NCI-H748 treated with DMSO at 0.1 percent for 48 hours (cell line): ENCODE results near the gene QRFP.

Source experiments
- DNase-seq: peaks from one replicate; lab custom pipeline; 2025; lab: John Stamatoyannopoulos, UW

The QRFP gene

GRCh38 chr9:130933114-130934046, 36.8 kb upstream of the QRFP start:
- DNase-seq: no peak

DNA sequence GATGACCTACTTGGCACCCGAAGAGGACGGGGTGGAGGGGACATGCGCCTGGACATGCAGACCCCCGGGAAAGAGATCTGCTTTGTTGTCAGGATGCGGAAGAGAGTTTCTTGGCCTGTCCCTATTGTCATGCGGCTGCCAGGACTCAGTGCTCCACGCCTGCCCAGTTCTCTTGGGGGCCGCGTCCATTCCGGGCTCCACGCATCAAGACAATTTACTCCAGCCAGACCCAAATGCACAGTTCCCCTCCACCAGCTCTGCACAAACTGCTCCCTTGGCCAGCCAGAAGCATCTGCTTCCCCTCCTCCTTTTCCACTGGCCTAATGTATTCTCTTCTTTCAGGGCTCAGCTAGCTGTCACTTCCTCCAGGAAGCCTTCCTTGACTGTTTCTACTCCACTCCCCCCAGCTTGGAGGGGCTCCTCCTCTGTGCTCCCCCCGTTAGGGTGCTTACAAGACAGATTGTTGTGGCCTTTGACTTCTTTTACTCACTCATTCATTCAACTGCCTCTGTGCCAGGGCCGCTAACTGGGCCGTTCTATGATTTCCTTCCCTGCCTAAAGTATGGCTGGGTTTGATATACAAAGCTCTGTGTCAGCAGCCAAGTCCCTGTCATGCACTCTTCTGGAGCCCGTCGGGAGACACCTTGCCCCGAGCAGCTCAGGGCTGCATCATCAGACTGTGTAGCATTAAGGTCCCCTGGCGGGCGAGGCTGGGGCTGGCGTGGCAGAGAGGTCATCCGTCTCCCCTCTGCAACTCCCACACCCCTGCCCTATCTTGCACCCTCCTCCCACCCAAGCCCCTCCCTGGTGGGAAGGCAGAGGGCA, 35.9 kb upstream of the QRFP start:
- DNase-seq: no peak

DNA sequence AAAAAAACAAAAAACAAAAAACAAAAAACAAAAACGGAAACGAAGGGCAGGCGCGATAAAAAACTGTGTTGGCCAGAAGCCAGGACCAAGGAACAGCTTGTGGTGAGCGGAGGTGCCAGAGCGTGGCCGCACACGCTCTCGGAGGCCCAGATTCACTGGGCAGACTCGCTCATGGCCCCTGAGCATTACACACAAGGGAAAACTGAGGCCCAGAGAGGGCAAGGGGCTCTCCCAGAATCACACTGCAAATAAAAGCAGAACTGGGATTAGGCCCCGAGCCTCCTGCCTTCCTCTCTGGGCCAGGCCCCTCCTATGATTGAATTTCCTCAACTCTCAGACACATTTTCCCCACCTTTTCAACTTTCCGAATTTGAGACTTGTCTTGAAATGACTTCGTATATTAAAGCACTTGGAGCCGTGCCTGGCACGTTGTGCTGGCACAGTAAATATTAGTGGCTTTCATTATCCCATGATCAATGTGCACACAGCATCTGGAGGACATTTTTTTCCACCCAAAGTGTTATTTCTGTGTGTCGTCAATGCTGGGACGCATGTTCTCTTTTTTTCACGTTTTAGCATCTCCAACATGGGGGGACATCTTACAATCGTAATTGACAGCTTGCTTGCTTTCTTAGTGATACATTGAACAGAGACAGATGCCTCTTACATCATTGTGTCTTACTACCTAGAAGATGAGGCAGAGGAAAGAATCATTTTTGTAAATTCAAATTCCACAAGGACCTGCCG, 35.1 kb upstream of the QRFP start:
- DNase-seq: no peak

DNA sequence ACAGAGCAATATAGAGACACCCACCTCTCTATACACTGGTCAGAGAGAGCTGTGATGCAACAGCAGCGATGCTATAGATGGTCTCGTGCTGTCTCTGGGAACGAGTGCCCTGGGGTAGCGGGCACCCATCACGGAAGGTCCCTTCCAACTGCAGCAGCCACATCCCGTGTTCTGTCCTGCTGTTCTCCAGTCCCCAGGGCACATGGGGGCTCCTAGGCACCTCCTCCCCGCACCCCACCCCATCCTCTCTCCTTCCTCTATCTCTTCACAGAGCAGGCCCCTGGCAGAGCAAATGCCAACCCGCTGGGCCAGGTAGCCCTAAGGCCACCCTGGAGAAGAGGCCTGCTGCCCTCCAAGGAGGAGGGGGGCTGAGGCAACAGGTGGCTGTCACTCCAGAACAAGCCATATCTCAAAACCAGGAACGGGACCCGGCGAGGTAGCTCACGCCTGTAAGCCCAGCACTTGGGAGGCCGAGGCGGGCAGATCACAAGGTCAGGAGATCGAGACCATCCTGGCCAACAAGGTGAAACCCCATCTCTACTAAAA, 34.3 kb upstream of the QRFP start:
- no peak for DNase-seq

DNA sequence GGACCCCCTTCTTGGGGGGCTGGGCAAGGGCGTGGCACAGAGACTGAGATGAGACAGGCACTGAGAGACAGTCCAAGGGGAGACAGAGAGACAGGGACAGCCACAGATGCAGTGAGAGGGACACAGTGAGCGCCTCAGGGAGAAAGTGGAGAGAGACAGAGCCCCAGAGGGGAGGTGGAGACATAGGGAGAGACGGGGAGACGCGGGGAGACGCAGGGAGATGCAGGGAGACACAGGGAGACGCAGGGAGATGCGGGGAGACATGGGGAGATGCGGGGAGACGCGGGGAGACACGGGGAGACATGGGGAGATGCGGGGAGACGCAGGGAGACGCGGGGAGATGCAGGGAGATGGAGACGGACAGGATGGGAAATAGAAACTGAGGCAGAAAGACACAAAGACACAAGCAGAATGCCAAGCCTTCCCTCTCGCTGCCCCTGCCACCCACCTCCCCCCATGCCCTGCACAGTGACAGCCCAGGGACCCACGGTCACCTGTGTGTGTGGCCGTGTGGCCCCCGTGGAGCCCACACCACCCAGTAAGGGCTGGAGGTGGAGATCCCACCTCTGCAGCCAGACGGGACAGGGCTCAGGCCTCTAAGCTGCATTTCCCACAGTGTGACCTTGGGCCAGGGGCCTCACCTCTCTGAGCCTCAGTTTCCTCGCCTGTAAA, 33.7 kb upstream of the QRFP start:
- no peak for DNase-seq

DNA sequence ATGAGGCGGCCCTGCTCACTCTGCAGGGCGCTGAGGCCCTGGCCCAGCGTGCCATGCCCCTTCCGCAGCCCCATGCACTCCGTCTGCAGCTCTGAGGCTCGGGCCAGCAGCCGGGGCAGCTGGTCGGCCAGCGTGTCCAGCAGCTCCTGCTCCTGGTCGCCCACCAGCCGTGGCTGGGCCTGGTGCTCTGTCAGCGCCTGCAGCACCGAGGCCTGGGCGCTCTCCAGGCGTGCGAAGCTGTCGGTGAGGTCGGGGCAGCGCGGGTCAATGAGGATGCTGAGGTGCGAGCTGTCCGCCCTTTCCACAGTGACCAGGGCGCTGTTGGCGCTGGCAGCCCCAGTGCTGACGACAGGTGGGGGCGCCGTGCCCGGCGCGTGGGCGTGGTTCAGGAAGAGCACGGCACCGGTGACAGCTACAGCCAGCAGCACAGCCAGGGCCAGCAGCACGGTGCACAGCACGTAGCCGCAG, 33.0 kb upstream of the QRFP start:
- no peak for DNase-seq

- no peak for DNase-seq
These were observed 31.6 kb upstream of the QRFP start for GRCh38 chr9:130927995-130928900.

DNA sequence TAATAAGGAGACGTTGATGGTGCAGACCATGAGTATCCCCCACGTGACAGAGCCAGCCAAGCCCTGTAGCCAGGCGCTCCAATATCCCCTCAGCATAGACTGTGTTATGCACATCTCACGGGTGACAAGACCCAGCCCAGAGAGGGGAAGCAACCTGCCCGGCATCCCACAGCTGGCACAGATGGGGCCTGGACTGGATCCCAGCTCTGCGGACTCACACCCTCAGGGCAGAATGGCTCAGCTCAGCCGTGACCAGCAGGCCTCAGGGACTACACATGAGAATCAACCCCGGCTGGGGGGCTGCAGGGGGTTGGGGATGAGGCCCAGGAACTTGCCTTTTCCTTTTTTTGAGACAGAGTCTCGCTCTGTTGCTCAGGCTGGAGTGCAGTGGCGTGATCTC, 30.7 kb upstream of the QRFP start:
- DNase-seq: no peak

- DNase-seq: no peak
These were observed 28.6 kb upstream of the QRFP start for GRCh38 chr9:130925050-130925678.

- no peak for DNase-seq
These were observed 27.8 kb upstream of the QRFP start for GRCh38 chr9:130924448-130924788.

- no peak for DNase-seq
These were observed 27.2 kb upstream of the QRFP start for GRCh38 chr9:130923611-130924447.

GRCh38 chr9:130922893-130923610, 26.4 kb upstream of the QRFP start:
- DNase-seq: no peak

GRCh38 chr9:130921989-130922892, 25.6 kb upstream of the QRFP start:
- DNase-seq: no peak

DNA sequence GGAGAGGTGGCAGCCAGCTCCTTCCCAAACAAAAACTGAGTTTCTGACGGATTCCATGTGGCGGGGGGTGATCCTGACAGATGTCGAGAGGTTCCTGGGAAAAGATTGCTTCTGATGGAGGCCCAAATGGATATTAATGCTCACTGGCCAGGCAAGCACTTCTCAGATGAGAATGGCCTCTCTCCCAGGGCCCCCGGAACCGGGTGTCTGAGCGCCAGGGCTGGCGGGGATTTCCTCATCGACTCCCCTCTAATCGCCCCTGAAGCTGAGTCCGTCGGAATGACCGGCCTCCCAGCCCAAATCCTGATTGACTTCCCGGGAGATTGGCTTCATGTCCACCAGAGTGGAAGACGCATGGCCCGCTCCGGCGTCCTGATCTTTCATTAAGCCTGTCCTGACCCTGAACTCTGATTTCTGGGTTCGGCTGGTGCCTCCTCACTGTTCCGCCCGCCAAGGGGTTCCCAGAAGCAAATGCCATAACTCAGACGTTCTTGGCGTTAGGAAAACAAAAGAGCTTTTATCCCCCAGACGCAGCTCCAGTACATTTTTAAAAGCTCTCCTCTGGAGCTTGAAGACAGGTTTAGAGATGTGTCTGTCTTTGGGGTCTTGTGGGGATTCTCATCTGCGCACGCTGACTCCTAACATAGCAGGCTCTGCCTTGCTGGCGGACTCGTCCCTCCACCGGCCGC, 24.8 kb upstream of the QRFP start:
- no peak for DNase-seq

DNA sequence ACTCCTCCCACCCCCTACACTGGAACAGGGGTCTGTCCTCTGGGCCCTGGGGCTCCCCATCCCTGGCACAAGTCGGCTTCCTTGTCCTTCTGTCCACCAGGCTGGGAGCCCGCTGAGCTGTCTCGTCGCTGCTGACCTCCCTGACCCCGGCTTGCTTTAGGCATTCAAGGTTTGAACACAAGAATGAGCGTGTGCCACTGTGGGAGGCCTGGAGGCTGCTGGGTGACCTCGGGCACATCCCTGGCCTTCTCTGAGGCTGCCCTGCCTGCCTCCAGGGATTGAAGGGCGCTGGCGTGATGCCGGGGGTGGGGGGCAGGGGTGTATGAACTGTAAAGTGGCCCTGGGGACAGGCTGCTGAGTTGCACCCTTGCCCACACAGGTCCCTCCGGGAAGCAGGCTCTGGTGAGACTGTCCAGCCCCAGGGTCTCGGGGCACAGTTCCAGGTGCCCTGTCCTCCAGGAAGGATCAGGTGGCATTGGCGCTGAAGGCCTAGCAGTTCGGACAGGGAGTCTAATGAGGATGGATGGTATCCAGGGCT, 24.2 kb upstream of the QRFP start:
- no peak for DNase-seq

DNA sequence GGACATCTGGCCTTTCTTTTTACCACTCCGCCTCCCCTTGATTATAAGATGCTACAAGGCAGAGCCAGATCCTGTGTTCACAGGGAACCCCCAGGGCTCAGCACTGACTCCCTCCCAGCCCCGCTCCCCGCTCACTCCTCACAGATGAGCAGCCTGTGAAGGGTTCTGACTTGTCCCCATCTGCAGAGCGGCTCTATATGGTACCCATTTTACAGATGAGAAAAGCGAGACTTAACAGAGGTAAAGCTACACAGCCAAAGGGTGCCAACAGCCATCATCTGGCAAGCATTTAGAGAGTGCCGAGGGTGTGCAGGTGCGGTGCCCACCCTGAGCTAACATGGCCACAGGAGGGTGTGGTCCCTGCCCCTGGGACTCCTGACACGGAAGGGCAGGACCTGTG, 23.6 kb upstream of the QRFP start:
- DNase-seq: no peak
